Iris pigment epithelial cell (primary cell): ENCODE data around the gene SYF2.
"Not testable (repeated sequence)": the region's sequence is repeated elsewhere in the genome, so short reads cannot be mapped to it uniquely, and the experiment has no call there.

Source experiments
- DNase-seq: peaks from one replicate; pipeline ENCODE4 v3.0.0-alpha.2; 2011; ENCODE audit warnings: low read depth

The SYF2 gene

GRCh38 chr1:25206201-25206600 is 26.1 kb downstream of the SYF2 start:
- DNase-seq: no peak

- no peak for DNase-seq
Measured at GRCh38 chr1:25205786-25206185, 26.5 kb downstream of the SYF2 start.

GRCh38 chr1:25204797-25205480 is 27.4 kb downstream of the SYF2 start:
- peak; percentile 55 for DNase-seq

GRCh38 chr1:25201006-25201405 is 31.3 kb downstream of the SYF2 start:
- DNase-seq: no peak

GRCh38 chr1:25199819-25200620 is 32.3 kb downstream of the SYF2 start:
- no peak for DNase-seq

GRCh38 chr1:25198663-25199252 is 33.5 kb downstream of the SYF2 start:
- DNase-seq: no peak

GRCh38 chr1:25197982-25198662 is 34.2 kb downstream of the SYF2 start:
- DNase-seq: no peak

- DNase-seq: no peak
Measured at GRCh38 chr1:25197235-25197975, 34.9 kb downstream of the SYF2 start.

GRCh38 chr1:25196830-25197229 is 35.5 kb downstream of the SYF2 start:
- DNase-seq: no peak

GRCh38 chr1:25195835-25196234 is 36.5 kb downstream of the SYF2 start:
- no peak for DNase-seq

- DNase-seq: no peak
Measured at GRCh38 chr1:25194572-25195020, 37.7 kb downstream of the SYF2 start.

- DNase-seq: no peak
Measured at GRCh38 chr1:25194054-25194453, 38.2 kb downstream of the SYF2 start.

GRCh38 chr1:25193229-25193628 is 39.1 kb downstream of the SYF2 start:
- no peak for DNase-seq

GRCh38 chr1:25192154-25192553 is 40.1 kb downstream of the SYF2 start:
- DNase-seq: no peak

- no peak for DNase-seq
Measured at GRCh38 chr1:25190260-25190659, 42.0 kb downstream of the SYF2 start.

GRCh38 chr1:25187904-25188303 is 44.4 kb downstream of the SYF2 start:
- not testable (repeated sequence) for DNase-seq

- DNase-seq: no peak
Measured at GRCh38 chr1:25187077-25187476, 45.2 kb downstream of the SYF2 start.

GRCh38 chr1:25186161-25187007 is 45.9 kb downstream of the SYF2 start:
- no peak for DNase-seq

GRCh38 chr1:25185409-25186160 is 46.7 kb downstream of the SYF2 start:
- no peak for DNase-seq
